NCI-H2107 treated with DMSO at 0.1 percent for 48 hours (cell line): ENCODE results near the gene BCAS3.

Source experiments
- DNase-seq: peaks from one replicate; lab custom pipeline; 2025; ENCODE audit not compliant: unreplicated experiment; lab: John Stamatoyannopoulos, UW

The BCAS3 gene

GRCh38 chr17:61372436-61372835, 694.8 kb downstream of the BCAS3 start:
- no peak for DNase-seq

DNA sequence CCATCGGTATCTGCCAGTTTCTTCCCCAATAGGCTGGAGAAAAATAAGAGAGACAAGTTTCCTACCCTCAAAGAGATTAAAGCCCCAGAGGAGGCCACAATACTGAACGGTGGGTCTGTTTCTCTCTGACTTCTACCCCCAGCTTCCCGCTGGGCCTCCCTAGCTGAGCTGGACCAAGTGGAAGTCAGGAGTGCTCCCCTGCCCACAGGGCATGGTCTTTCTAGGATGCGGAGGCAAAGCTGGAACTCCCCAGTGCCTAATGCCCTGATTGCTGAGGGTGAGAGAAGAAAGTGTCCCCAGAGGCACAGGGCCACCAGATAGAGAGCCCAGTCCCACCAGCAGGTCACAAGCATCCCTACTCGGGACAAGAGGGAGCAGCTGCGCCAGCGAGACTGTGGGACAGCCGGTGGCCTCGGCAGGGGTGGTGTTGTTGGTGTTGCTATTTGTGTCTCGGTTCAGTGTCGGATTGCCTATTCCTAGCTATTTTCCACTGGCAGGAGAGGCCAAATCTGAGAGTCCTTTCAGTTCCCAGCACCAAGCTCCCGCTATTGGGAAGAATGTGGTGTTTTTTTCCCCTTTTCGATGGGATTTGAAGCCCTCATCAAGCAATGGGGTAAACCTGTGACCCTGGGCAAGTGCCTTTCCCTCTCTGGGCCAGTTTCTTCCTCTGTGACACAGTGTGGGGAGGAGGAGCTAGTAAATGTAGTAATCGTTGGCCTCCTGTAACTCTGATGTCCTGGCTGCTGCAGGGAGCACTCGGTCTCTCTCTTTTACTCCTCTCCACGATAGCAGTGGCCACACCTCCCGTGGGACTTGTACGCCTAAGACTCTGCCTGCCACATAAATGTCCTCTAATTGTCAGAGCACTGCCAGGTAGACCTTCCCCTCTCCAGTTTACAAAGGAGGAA, 699.5 kb downstream of the BCAS3 start:
- no peak for DNase-seq

GRCh38 chr17:61378658-61379456, 701.2 kb downstream of the BCAS3 start:
- no peak for DNase-seq

DNA sequence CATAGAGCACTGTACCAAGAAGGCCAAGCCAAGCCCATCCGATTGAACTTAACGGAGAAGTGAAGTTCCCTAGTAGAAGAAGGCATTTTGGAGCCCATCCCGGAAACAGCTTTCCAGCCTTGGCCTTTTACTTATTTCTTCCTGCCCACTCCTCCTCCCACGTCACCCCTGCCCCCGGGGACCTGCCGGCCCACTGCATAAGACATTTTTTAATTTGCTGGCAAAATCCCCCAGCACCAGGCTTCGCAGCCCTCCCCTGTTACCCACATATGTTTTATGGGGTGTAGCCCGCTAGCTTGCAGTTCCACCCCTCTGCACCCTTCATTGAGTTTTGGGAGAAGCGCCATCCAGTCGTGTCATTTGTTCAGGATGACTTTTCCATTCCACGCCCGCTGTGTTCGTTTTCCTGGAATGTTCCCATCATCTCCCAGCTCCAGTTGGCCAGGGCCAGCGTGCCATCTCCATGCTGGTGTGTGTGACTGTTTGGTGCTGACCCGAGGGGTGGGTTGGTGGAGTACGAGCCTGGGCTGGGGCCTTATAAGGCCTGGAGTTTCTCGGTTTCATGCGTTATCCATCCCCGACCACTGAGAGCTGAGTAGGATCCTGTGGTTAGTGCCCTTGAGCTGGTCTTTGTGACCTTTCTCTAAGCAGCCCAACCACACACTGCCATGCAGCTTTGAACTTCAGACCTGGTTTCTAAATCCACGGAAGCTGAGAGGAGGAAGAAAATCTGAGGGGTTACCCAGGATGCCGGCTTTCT, 702.0 kb downstream of the BCAS3 start:
- DNase-seq, result no peak

DNA sequence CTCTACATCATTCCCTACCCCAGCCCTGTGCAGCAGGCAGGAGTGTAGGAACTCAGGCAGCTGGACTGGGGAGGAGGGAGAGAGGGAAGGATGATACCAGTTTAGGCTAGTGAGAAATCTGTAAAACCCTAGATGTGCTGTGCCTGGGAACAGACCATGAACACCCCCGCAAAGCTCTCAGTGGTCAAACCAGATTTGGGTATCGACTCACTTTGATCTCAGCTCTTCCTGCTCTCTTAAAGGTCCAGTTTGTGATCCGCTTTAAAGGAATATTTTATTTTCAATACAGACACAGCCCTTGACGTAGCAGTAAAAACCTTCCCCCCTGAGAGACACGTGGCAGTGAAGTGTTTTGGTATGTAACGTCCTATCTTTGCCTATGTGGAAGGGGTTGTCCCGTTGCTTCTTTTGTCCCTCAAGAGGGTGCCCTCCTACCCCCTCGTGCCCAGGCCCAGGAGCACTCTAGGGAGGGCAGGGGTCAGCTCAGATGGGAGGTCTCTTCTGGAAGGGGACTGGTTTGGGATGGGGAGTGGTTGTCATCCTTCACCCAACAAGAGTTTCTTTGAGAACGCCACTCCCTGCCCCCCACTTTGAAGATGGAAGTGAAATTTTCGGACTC, 702.7 kb downstream of the BCAS3 start:
- DNase-seq, result no peak

- no peak for DNase-seq
Measured at GRCh38 chr17:61380836-61381525, 703.3 kb downstream of the BCAS3 start.

DNA sequence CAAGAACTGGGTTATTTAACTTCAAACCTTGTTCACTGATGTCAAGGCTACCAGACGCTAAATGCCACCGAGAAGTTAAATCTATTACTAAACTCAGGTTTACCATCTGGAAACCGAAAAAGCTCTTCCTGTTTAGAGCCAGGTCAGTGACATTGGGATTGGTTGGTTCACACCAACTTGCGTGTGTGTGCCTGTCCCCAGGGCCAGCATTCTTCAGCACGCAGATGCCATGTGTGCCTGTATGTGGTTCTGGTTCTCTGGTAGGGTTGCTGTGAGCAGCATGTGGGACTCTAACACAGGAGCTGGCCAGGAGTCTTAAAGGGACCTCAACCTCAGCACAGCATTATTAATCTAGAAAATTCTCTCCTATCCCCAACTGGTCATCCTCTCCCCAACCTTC, 703.9 kb downstream of the BCAS3 start:
- no peak for DNase-seq

- DNase-seq, result no peak
Measured at GRCh38 chr17:61382796-61383688, 705.4 kb downstream of the BCAS3 start.

GRCh38 chr17:61383689-61384201, 706.1 kb downstream of the BCAS3 start:
- DNase-seq, result no peak

DNA sequence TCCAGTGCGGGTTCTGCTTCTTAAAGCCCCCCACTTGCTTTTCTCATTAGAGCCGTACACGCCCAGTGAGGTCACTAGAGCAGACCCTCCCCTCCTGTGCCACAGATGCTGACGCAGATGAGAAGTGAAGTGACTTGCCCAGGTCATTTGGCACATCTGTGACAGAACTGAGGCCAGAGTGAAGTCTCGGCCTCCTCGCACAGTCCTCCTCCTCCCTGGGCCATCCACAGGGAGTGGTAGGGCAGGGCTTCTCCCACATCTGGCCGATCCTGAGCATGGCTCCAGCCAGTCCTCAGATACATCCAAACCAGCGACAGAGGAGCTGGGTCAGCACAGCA, 706.7 kb downstream of the BCAS3 start:
- no peak for DNase-seq

GRCh38 chr17:61384692-61385576, 707.3 kb downstream of the BCAS3 start:
- DNase-seq, result no peak

DNA sequence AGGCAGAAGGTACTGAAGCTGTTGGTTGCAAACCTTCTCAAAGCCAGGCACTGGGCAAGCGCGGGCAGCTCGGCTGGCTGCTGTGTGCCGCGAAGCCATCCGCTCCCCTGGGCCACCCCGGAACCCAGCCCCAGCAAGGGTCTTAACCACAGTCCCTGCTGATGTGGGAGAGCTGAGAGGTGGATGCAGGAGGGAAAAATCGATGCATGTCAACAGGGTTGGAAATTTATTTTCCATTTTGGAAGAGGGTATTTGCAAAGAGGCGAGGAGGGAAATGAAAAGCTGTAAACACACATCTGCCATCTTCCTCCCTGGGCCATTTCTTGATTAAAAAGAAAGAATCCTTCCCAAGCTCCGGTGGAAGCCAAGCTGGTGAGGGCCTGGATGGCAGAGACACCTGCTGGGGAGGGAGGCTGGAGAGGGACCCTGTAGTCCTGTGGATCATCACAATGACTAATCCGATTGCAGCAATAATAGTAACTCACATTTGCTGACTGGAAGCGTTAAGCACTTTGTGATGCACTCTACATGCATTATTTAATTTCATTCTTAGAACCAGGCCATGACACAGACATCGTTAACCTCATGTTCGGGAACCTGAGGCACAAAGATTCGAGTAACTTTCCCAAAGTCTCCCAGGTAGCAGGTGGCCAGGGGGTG, 708.1 kb downstream of the BCAS3 start:
- no peak for DNase-seq

GRCh38 chr17:61386251-61386650, 708.6 kb downstream of the BCAS3 start:
- DNase-seq, result no peak

- DNase-seq, result no peak
Measured at GRCh38 chr17:61387011-61387410, 709.4 kb downstream of the BCAS3 start.

GRCh38 chr17:61387511-61388305, 710.1 kb downstream of the BCAS3 start:
- no peak for DNase-seq

GRCh38 chr17:61388561-61389356, 711.1 kb downstream of the BCAS3 start:
- DNase-seq, result no peak
